Parathyroid adenoma (tissue), 2 donors: ENCODE measurements around the gene ACTR10.

Experiments
- H2AFZ ChIP-seq: fragments of 300-600 bp; sonication (generic); one replicate; pipeline ENCODE4 v1.7.0; 2017; ENCODE audit warnings: antibody characterized with exemption, mild to moderate bottlenecking
- H3K27ac ChIP-seq: fragments of 300-600 bp; sonication (generic); one replicate; pipeline ENCODE4 v1.7.0; 2017
- H3K27me3 ChIP-seq: fragments of 300-600 bp; sonication (generic); one replicate; pipeline ENCODE4 v1.7.0; 2017; ENCODE audit warnings: low read length; ENCODE audit not compliant: control insufficient read depth, insufficient read depth
- H3K36me3 ChIP-seq: fragments of 300-600 bp; sonication (generic); one replicate; pipeline ENCODE4 v1.7.0; 2017; ENCODE audit warnings: low read length; ENCODE audit not compliant: control insufficient read depth, insufficient read depth
- H3K4me1 ChIP-seq: fragments of 300-600 bp; sonication (generic); one replicate; pipeline ENCODE4 v1.7.0; 2017; ENCODE audit warnings: control low read depth
- H3K4me2 ChIP-seq: fragments of 300-600 bp; sonication (generic); one replicate; pipeline ENCODE4 v1.7.0; 2017; ENCODE audit warnings: low read length
- H3K4me3 ChIP-seq: fragments of 300-600 bp; sonication (generic); one replicate; pipeline ENCODE4 v1.7.0; 2017; ENCODE audit warnings: low read depth, low read length
- H3K79me2 ChIP-seq: fragments of 300-600 bp; sonication (generic); one replicate; pipeline ENCODE4 v1.7.0; 2017; ENCODE audit warnings: control low read depth
- H3K9ac ChIP-seq: fragments of 300-600 bp; sonication (generic); one replicate; pipeline ENCODE4 v1.7.0; 2017; ENCODE audit warnings: mild to moderate bottlenecking
- H3K9me3 ChIP-seq: fragments of 300-600 bp; sonication (generic); one replicate; pipeline ENCODE4 v1.7.0; 2017; ENCODE audit warnings: low read length; ENCODE audit not compliant: control insufficient read depth
- CTCF ChIP-seq: fragments of 300-600 bp; sonication (generic); IDR thresholded peaks from one replicate; pipeline ENCODE4 v1.7.0; 2017; ENCODE audit warnings: antibody characterized with exemption, mild to moderate bottlenecking
- donor health status: primary hyperparathyroidism.

ACTR10 gene

GRCh38 chr14:58270628-58271027 is 70.7 kb downstream of the ACTR10 start:
- Histone ChIP-seq H2AFZ (no peak overlapping the region), H3K4me1 (peaks cover 4% of the 10 kb centered on the region), H3K79me2 (peaks cover 15% of the 10 kb centered on the region), H3K9ac (no peak overlapping the region), H3K4me3 (no peak overlapping the region), H3K36me3 (no peaks in the 10 kb centered on the region), H3K4me2 (no peak overlapping the region), H3K27me3 (no peaks in the 10 kb centered on the region), H3K9me3 (no peaks in the 10 kb centered on the region), H3K27ac (no peak overlapping the region)
- TF ChIP-seq CTCF, result no peak

- Histone ChIP-seq H3K4me1 (peaks cover 6% of the 10 kb centered on the region), H3K4me2 (no peak overlapping the region), H3K27me3 (no peaks in the 10 kb centered on the region), H3K27ac (no peak overlapping the region), H3K36me3 (no peaks in the 10 kb centered on the region), H3K9ac (no peak overlapping the region), H3K4me3 (no peak overlapping the region), H3K9me3 (no peaks in the 10 kb centered on the region), H2AFZ (no peak overlapping the region), H3K79me2 (peaks cover 30% of the 10 kb centered on the region)
- no peak for TF ChIP-seq CTCF
These were observed 72.8 kb downstream of the ACTR10 start for GRCh38 chr14:58272588-58273372.

GRCh38 chr14:58274881-58275280 is 74.9 kb downstream of the ACTR10 start:
- Histone ChIP-seq H3K79me2 (peaks cover 41% of the 10 kb centered on the region), H3K9me3 (no peaks in the 10 kb centered on the region), H3K4me1 (peaks cover 6% of the 10 kb centered on the region), H3K36me3 (no peaks in the 10 kb centered on the region), H2AFZ (no peak overlapping the region), H3K27me3 (no peaks in the 10 kb centered on the region), H3K4me3 (no peak overlapping the region), H3K9ac (no peak overlapping the region), H3K4me2 (no peak overlapping the region), H3K27ac (no peak overlapping the region)
- no peak for TF ChIP-seq CTCF

- no peaks in the 10 kb centered on the region for H3K9me3 ChIP-seq
- H3K4me2 ChIP-seq, result no peak overlapping the region
- no peaks in the 10 kb centered on the region for H3K27me3 ChIP-seq
- H3K79me2 ChIP-seq, result peaks cover 45% of the 10 kb centered on the region
- H3K36me3 ChIP-seq, result no peaks in the 10 kb centered on the region
- TF ChIP-seq CTCF, result no peak
- peaks cover 6% of the 10 kb centered on the region for H3K4me1 ChIP-seq
- H2AFZ ChIP-seq, result no peak overlapping the region
- H3K4me3 ChIP-seq, result no peak overlapping the region
- no peak overlapping the region for H3K27ac ChIP-seq
- H3K9ac ChIP-seq, result no peak overlapping the region
These were observed 75.7 kb downstream of the ACTR10 start for GRCh38 chr14:58275527-58276190.
